ENCODE results near the gene C11orf16.

Gene C11orf16

DNA sequence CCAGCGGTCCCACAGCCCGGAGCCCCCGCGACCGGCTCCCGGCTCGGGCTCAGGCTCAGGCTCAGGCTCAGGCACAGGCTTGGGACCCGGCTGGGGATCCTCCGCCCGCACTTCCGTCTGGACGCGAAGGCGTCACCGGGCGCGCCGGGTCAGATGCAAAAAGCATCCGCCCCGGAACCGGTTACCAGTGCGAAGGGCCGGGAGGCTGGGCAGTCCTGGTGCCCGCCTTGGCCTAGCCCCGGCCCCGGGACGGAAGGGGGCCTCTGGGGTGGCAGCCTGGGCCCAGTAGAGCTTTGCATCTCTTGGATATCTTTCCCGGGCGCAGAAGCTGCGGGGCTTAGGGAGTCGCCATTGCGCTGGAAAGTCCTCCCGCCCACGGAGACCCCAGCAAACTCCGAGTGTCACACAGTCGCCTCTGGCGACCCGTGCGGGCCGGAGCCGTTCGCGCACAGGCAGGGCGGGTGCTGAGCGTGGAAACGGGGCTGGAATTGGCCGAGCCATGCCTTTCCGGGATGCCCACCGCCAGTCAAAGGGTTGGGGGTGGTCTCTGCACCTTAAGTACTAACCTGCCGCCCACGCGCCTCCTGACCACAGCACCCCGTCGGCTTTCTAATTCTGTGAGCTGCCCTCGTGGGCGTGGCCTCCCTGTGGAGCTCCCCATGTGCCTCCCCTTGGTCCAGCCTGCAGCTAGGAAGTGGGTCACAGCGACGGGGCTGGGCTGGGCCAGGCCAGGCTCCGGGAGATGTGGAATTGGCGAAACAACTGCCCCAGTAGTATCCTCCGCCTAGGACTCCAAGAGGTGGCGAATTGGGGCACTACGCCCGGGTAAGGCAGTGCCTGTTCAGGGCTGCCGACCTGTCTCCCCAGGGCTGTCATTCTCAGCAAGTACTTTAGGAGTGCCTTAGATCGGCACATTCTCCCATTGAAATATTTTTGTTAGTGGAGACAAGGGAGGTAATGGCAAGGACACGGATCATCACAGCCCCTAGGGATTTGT is 31.9 kb upstream of the C11orf16 start, which contains the start of gene TMEM9B:
TSS of gene TMEM9B (minus strand) at position 119 of the 997 bp plus-strand sequence. CDS start 129 bp downstream, outside the sequence.
- peak within 1 kb of the TSS; percentile 82 for H3K27ac ChIP-seq

DNA sequence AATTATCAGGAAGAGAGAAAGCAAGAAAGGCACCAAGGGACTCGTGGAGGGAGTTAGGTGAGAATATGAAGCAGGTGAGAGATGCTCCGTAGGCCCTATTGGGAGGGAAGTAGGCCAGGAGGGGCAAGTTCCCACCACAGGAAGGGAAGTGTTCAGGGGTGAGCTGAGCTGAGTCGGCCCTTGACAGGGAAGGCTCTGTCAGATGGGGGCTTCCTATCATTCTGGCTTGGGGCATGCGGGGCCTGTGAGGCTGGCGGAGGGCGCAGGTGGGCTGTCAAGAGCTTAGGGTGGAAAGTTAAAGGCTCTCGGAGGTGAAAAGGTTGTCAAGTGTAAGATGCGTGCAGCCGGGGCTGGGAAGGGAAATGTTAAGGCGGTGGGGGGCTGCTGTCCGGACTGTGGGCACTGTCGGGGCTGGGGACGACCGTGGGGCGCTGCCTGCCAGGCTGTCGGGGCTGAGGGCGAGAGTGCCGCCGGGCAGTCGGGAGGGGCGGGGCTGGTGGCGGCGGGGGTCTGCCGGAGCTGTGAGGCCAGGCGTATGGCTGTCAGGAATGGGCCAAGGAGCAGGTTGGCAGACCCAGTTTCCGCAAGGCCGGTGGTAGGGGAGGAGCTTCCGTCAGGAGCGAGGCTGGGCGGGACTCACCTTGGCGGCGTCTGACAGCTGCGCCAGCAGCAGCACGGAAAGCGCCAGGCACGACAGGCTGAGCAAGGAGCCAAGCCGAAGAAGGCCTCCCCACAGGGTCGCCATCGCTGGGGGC is 31.0 kb upstream of the C11orf16 start:
- peak overlapping the region; percentile 82 for H3K27ac ChIP-seq
- TF ChIP-seq, protein P1, sequence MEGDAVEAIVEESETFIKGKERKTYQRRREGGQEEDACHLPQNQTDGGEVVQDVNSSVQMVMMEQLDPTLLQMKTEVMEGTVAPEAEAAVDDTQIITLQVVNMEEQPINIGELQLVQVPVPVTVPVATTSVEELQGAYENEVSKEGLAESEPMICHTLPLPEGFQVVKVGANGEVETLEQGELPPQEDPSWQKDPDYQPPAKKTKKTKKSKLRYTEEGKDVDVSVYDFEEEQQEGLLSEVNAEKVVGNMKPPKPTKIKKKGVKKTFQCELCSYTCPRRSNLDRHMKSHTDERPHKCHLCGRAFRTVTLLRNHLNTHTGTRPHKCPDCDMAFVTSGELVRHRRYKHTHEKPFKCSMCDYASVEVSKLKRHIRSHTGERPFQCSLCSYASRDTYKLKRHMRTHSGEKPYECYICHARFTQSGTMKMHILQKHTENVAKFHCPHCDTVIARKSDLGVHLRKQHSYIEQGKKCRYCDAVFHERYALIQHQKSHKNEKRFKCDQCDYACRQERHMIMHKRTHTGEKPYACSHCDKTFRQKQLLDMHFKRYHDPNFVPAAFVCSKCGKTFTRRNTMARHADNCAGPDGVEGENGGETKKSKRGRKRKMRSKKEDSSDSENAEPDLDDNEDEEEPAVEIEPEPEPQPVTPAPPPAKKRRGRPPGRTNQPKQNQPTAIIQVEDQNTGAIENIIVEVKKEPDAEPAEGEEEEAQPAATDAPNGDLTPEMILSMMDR (conservative IDR thresholded peaks at IDR 0.05), result no peak
- no peak for TF ChIP-seq ZFX (IDR thresholded peaks at IDR 0.05)

More for the DNA sequence above, 31.9 kb upstream of the C11orf16 start, which contains the start of gene TMEM9B:
- TF ChIP-seq, protein P1 (conservative IDR thresholded peaks at IDR 0.05), result no peak
- TF ChIP-seq ZFX (IDR thresholded peaks at IDR 0.05), result peak; percentile 99

DNA sequence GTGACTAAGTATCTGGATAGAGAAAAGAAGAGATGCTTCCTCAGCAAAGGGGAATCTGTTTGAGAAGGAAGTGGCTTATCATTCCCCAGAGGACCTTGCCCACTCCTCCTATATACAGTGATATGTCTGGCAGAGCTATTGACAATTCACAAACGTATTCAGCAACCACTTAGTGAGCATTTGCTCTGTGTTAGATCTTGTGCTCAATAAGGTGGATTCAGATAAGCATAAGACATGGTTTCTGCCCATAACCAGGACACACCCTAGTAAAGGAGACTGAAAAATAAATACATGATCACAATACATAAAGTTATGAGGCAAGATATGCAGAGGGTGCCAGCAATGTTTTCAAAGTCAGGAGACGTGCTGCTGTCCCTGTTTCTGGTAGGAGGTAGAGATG is 30.1 kb upstream of the C11orf16 start:
- no peak for TF ChIP-seq ZFX (IDR thresholded peaks at IDR 0.05)
- TF ChIP-seq, protein P1 (conservative IDR thresholded peaks at IDR 0.05), result no peak
- H3K27ac ChIP-seq, result no peak overlapping the region

DNA sequence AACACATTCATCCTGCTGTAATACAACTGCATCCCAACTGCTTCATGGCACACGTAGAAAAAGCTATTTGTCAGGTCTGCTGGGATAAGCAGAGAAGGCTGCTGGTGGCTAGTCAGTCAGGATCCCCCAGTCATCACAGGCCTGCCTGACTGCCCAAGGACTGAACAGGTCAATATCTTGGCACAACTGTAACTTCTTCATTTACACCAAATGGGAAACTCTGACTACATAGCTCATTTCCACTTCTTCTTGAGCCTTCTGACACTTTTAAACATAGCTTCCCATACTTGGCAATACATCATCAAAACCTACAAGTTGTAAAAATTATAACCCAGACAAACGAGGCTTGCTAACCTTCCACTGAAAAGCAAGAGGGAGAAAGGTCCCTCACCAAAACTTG is 28.7 kb upstream of the C11orf16 start:
- no peak overlapping the region for H3K27ac ChIP-seq
- TF ChIP-seq, protein P1 (conservative IDR thresholded peaks at IDR 0.05), result no peak
- TF ChIP-seq ZFX (IDR thresholded peaks at IDR 0.05), result no peak

DNA sequence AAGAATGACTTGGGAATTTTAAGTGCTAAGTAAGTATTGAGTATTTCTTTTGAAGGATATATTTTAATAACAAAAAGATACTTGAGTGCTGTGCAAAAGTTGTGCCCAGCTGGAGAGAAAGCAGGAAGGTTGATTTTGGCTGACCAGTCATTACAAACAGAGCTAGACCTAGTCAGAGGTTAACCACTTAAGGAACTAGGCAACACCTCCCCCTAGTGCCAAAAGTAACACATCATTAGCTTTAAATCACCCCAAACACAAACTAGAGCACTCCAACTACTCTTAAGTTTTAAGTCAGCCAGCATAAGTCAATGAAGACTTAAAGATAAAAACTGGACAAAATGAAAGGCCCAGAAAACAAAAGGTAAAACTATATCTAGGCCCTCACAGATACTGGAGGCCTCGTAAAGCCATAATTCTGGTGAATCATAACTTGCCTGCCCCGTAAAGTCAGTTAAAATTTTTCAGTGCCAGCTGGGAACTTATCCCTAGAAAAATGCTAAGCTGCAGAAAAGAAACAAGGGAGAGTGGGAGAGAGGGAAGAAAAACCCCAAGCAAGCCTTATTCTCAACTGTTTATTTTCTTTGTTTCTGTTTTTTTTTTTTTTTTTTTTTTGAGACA is 26.9 kb upstream of the C11orf16 start:
- no peak for TF ChIP-seq ZFX (IDR thresholded peaks at IDR 0.05)
- TF ChIP-seq, protein P1 (conservative IDR thresholded peaks at IDR 0.05), result peak; percentile 83
- H3K27ac ChIP-seq, result no peak overlapping the region

DNA sequence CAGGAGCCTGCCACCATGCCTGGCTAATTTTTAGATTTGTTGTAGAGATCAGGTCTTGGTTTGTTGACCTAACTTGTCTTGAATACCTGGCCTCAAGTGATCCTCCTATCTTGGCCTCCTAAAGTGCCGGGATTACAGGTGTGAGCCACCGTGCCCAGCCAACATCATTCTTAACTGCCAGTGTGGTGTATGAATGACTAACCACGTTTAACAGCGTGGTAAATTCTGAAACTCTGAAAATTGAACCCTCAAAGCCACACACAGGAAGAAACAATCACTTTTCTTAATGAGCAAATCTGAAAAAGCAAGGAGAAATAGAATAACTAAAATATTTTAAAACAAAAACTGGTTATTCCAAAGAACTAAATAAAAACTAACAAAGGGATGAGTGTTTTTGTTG is 24.1 kb upstream of the C11orf16 start:
- no peak overlapping the region for H3K27ac ChIP-seq

More for the DNA sequence above, 24.1 kb upstream of the C11orf16 start:
- TF ChIP-seq, protein P1 (conservative IDR thresholded peaks at IDR 0.05), result no peak
- TF ChIP-seq ZFX (IDR thresholded peaks at IDR 0.05), result no peak

Data from C4-2B (cell line).